NCI-H1436 (cell line): ENCODE results near the gene TUSC2.
A peak's percentile ranks its signal among the peaks of the same experiment; 100 is the strongest.

Experiments used
- DNase-seq: peaks from one replicate; lab custom pipeline; 2025; lab: John Stamatoyannopoulos, UW

TUSC2 gene

DNA sequence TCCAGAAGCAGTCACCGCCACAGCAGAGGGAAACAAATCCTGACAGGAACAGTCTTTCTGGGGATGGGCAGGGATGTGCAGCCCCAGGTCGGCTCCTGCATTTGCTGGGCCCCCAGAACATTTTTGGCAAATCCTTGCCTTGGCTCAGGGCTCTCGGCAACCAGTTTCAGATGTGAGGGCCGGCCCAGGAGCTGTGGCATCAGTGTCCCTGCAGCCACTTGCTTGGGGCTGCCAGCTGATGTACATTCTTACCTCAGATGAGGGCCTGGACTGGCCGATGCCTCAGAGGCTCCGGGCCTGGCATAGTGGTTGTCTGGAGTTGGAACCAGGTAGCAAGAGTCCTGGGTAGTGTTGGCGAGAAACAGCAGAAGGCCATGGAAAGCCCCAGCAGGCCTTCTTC, 26.8 kb upstream of the TUSC2 start:
- DNase-seq = no peak

DNA sequence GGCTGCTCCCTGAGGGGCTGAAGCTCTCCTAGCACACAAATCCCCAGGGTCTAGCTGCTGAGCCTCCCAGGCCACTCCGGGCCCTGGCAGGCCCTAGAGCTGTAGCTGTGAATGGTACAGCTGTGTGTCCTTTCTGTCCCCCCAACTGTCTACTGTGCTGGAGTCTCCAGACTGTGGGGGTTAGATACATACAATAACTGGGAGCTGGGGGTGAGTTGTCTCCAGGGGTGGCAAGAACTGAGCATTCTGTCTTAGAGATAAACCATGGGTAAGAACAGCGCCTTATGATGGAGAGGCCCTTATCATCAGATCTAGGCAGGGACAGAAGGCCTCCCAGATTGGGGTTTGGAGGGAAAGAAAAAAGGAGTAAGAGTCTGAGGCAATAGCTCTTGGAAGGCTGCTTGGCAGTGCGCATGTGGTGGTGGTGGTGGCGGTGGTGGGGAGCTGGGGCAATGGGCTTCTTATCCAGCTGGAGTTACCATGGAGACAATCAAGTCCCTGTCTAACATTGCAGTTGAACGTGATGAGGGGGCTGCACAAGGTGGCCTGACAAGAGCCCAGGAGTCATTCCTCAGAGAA, 26.3 kb upstream of the TUSC2 start:
- DNase-seq = no peak

DNA sequence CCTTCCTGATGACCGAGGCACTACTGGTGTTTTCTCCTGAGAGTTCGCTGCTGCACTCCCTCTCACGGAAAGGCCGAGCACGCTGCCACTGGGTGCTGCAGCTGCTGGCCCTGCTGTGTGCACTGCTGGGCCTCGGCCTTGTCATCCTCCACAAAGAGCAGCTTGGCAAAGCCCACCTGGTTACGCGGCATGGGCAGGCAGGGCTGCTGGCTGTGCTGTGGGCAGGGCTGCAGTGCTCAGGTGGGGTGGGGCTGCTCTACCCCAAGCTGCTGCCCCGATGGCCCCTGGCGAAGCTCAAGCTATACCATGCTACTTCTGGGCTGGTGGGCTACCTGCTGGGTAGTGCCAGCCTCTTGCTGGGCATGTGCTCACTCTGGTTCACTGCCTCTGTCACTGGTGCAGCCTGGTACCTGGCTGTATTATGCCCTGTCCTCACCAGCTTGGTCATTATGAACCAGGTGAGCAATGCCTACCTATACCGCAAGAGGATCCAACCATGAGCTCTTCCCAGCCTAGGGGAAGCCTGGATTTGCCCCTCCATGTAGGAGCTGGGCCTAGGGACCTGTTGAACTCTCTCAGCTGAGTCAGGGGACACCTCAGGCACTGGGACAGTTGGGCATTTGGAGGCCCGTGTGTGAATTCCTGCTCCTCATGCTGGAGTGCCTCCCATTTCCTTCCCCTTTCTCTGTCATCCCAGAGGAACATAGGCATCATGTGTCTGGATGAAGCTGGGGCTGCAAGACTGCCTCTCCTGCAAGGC, 25.4 kb upstream of the TUSC2 start:
- DNase-seq = no peak

DNA sequence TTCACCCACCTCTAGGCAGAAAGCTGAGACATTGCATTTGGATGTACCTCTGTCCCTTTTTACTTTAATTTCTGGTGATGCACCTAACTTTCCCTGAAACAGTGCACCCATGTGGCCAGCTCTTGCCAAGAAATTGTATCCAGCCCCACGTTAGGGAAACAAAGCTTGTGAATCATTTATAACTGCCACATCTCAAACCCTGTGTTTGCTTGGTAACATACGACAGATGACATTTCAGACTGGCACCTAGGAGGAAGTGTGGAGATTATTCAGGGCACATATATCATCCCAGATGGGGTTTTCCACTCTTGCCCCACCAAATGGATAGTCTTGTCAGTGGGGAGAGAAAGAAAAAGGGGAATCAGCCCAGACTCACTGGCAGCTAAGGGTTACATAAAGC, 24.8 kb upstream of the TUSC2 start:
- no peak for DNase-seq

DNA sequence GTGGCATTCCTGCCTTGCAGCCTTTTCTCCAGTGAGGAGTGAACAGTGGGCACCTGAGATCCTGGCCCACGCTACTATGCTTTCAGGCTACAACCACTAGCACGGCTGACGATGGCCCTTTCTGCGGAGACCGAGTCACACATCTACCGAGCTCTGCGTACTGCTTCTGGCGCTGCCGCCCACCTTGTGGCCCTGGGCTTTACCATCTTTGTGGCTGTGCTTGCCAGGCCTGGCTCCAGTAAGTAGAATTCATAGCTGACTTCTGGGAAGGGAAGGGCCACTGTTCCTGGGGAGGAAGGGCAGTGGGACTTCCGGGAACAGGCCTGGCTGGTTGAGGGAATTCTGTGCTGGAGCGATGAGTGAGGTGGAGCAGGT, 23.3 kb upstream of the TUSC2 start:
- no peak for DNase-seq

DNA sequence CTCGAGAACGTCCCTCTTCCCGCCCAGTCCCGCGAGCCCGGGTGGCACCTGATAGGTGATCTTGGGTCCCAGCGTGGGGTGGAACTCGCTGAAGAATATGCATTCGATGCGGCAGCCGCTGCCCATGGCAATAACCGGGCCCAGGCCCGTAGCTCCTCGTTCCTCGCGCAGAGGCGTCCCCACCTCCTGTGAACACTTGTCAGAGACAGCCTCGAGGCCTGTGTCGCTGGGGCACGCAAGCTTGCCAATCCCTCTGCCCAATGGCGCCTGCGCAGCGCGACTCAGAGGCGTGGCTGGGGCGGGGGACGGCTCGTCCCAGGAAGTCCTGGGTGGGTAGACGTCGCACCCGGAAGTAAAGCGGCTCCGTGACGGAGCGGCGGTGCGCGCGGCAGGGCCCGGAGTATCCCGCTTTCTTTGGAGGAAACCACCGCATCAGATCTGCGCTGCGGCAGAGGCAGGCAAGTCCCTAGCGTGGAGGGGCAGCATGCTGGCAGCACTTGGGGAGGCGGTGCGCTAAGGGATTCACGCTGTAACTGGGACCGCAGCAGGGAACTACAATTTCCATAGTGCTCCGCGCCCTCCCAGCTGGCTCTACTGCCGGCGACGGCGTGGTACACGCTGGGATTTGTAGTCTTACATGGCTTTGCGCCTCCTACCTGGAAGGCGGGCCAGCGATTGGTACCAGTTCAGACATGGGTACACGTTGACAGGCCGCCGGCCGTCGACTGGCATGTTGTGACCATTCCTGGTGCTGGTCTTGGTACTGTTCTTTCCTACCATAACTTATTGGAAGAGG, 22.7 kb upstream of the TUSC2 start, which contains the start of the genes CYB561D2 and NPRL2:
Gene CYB561D2 (plus strand): TSS at position 336 of the 796 bp plus-strand sequence. CDS start 572 bp downstream, outside the sequence.
Gene NPRL2 (minus strand): TSS at position 249 of the 796 bp plus-strand sequence. CDS start 123 bp downstream, at position 126.
- DNase-seq = peak; percentile 74

DNA sequence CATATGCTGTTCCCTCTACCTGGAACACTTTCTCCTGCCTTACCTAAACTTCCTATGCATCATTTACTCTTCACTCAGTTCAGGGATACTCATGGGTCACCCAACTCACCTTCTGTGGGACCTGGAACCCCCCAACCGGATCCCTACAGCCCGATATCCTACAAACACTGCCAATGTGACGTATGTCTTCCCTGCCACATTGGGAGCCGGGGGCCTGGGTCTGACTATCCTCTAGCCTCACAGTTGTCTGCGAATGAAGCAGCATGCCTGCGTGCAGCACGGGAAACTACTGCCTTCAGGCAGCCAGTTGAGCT, 22.1 kb upstream of the TUSC2 start:
- DNase-seq = no peak

DNA sequence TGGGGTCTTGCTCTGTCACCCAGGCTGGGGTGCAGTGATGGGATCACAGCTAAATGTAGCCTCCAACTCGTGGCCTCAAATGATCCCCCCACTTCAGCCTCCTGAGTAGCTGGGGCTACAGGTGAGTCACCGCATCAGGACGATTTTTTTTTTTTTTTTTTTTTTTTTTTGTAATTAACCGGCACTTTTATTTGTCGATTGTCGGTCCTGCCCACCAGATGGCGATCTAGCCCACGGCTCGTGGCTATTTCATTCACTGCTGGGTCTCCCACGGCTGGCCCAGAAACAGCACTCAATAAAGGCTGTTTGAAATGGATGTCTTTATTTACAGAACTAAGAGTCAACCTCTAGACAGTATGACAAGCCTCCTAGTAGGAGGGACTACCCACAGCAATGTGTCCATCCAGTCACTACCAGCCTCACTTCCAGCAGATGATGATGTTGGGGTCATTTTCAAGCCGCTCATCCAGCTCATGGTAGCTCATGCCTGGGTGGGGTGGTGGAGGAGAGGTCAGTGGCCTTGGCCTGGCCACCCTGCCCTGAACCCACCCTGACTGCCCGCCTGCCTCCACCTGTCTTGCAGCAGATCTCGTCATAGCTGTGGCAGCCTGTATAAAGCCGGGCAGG, 19.3 kb upstream of the TUSC2 start:
- peak; percentile 44 for DNase-seq

DNA sequence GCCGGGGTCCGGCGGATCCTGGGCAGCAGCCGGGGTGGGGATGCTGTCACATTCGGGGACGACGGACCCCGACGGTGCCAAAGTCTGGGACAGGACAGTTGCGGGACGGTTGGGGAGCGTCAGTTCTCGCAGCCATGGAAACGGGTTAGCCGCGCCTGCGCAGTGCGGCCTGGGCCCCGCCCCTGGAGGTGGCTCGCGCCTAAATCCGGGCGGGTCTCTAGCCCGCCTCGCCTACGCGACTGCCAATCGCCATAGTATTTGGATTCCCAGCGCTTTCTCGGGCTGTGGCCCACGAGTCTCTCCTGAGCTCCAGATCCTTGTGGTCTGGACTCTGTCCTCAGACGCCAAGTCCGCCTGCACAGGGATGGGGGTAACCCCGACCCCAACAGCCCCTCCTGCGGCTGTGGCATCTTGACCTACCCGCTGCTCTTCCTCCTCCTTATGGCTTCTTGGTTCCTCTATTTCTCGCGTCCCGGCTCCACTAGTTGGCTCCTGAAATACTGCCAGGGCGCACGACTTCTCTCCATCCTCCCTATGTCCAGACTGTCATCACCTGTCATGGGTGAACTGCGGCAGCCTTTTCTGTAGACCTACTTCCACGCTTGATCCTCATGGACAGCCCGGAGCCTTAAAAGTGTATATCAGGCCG, 17.7 kb upstream of the TUSC2 start, which contains the start of gene ZMYND10:
Gene ZMYND10 (minus strand): TSS at position 147 of the 649 bp plus-strand sequence. CDS start 153 bp downstream, outside the sequence.
- peak; percentile 19 for DNase-seq

DNA sequence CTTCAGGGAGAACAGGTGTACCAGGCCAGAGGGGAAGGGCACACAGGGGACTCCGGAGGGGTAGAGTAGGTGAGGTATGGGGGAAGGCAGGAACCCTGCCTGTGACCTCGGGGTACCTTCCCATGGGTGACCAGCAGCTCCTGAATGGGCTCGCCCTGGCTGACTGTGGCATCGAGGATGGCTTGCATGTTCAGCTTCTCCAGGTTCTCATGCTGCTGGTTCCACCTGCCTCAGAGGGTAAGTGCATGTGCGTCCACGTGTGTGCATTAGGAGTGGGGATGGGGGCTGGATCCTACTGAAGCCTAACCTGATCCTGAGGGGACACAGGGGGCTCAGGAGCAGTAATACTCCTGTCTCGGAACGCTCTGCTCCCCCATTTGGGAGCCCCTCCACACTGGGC, 17.0 kb upstream of the TUSC2 start:
- no peak for DNase-seq

DNA sequence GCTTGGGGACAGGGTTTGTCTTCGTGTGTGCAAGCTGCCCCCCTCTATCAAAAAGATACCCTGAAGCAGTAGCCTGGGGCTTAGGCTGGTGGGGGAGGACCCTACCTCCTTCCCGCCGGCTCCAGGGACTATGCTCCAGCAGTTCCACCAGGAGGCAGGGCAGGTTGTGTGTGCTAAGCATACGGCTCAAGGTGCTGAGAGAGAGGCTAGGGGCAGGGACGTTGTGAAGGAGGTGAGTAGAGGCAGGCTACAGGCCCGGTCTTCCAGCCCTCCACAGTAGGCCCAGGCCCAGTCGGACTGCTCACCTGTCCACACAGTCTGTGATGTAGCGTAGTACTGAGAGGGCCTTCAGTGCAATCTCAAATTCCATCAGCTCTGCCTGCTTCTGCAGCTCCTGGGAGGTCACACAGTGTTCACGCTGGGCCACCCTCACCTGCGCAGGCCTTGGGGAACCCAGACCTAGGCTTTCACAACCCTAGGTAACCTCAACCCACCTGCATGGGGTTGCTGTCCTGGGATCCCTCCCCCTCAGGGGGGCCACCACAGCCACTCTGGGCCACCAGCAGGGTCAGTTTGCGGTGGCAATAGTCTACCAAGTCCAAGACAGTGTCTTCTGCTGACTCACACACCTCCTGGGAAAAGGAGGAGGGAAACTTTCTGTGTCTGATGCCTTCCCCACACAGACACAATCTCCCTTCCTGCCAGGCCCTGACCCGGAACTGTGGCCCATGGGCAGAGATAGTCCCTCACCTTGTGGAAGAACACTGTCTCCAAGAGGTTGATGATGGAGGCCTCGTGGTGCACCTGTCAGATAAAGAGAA, 15.0 kb upstream of the TUSC2 start:
- no peak for DNase-seq

DNA sequence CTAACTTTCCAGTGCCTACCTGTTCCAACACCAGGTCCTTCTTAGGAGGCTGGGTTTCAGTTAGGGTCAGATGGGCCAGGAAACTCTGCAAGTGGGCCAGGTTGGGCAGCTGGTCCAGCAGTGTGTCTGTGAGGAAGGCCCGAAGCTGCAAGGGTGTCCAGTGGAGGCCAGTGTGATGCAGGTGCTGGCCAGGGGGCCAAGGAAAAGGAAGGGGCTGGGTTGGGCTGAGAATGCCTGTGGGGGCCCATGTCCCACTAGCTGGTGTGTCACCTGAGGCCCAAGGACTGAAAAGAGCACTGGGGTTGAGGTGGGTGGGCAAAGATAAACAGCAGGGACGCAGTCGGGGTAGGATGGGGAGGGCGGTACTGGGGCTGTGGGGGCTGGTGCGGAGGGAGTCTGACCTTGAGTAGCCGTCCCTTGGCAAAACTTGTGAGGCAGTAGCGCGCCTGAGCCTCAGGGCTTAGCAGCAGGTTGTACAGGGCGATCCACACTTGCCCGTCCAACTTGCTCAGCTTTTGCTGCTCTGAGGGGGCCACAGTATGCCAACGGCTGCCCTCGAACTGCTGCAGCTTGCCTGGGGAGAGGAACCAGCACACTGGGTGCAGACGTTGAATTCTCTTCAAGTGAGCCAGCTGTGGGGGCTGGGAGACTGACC, 14.1 kb upstream of the TUSC2 start:
- no peak for DNase-seq

DNA sequence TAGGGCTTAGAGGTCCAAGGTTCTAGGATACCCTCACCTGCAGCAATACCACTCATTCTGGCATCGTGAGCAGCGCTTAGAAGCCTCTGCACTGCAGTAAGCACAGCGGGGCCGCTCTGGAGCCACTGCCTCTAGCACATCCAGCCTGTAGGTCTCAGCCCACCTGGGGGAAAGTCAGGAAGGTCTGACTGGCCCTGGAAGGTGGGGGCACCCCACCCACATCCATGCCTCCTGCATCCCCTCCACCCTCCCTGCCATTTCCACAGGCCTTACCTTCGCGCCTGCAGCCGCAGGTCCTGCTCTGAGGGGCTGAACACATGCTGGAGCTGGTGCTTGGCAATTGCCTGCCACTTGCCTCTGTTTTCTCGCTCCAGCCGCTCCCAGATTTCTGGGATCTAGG, 13.5 kb upstream of the TUSC2 start:
- DNase-seq = no peak

DNA sequence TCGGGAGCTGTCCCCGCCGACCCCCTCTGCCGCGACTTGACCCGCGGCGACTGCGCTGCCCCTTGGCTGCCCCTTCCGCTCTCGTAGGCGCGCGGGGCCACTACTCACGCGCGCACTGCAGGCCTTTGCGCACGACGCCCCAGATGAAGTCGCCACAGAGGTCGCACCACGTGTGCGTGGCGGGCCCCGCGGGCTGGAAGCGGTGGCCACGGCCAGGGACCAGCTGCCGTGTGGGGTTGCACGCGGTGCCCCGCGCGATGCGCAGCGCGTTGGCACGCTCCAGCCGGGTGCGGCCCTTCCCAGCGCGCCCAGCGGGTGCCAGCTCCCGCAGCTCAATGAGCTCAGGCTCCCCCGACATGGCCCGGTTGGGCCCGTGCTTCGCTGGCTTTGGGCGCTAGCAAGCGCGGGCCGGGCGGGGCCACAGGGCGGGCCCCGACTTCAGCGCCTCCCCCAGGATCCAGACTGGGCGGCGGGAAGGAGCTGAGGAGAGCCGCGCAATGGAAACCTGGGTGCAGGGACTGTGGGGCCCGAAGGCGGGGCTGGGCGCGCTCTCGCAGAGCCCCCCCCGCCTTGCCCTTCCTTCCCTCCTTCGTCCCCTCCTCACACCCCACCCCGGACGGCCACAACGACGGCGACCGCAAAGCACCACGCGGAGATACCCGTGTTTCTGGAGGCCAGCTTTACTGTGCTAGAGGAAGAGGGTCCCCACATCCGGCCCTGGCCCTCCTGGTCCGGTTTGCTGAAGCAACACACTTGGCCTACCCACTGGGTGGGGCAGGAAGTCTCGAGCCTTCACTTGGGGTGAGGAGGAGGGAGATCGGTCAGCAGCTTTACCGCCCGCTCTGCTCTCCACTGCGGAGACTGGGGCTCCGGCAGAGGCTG, 12.7 kb upstream of the TUSC2 start, which contains the start of gene RASSF1:
Gene RASSF1 (minus strand): TSS at position 389 of the 882 bp plus-strand sequence. CDS start 31 bp downstream, at position 358.
- no peak for DNase-seq

DNA sequence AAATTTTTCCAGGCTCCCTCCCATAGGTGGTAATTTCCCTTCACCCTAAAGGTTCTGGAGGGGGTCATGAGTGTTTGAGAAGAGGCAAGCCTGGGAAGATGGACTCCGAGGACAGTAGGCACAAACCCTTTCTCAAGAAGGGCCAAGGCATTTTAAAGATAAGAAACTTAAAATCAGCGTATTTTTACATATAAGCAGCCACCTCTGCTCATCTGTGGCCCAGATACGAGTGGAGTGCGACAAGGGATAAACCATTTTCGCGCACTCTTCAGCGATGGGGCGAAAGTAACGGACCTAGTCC, 12.1 kb upstream of the TUSC2 start:
- DNase-seq = no peak

DNA sequence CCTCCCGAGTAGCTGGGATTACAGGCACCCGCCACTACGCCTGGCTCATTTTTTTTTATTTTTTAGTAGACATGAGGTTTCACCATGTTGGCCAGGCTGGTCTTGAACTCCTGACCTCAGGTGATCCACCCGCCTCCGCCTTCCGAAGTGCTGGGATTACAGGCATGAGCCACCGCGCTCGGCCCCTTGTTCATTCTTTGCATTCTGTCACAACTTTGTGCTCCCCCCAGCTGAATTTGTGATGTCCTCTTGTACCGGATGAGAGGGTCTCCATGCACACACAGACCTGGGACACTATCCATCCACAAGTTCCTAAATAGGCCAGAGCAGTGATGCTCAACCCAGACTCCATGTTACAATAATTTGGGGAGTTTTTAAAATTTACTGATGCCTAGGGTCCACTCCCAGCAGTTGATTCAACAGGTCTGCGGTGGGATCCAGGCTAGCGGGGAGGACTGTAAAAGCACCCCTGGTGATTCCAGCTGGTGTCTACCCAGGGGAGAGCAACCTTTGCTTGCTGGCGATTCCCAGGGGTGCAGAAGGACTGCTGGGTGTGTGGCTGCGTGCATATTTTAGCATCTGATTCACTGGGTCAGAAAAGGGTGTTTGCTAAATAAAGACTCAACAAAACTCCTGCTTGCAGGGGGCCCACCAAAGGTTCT, 11.6 kb upstream of the TUSC2 start:
- no peak for DNase-seq

DNA sequence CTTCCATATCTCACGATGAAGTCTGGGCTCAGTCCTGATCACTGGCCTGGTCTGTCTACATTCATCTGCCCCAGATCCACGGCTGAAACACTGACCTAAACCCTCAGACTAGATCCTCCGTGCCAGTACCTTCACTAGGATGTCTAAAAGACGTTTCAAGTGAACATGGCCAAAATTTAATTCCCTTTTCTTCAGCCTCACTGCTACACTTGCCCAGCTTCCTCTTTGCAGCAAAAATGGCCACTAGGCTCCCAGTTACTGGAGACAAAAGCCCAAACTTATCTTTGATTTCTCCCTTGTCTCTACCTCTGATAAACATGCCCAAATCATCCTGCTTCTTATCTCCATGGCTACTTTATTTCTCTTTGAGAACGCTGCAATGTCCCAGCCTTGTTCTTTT, 10.9 kb upstream of the TUSC2 start:
- DNase-seq = no peak

DNA sequence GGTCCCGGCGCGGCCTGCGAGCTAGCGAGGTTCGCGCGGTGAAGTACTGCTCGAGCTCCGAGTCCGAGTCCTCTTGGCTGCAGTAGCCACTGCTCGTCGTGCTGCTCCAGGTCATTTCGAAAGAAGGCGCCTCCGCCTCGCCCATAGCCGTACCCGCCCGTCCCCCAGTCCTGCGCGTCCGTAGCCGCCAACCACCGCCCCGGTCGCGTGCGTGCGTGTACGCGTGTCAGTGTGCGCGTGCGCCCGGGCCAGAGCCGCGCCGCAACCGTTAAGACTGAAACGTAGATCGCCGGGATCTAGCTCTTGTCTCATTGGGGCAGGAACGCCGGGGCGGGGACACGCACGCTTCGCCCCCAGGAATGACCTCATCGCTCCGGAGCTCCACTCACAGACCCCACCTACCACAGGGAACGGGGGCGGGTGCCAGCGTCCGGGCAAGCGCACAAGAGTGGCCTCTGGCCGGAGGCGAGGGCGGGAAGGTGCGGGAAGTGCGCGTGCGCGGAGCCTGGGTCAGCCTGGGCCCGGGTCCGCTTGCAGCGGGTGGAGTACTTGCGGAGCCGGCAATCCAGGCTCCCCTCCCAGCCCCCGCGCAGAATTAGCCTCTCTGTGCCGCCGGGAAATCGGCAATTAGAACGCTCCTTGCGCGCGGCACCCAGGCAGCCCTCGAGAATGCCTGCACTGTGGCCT, 9.3 kb upstream of the TUSC2 start:
- peak; percentile 85 for DNase-seq
